ENCODE data around the gene CHMP4B. TPM values are rescaled to one million over a fixed set of nuclear protein-coding genes. Genes with fewer than 3 reads are reported as not detected.

Gene CHMP4B
- polyA plus RNA-seq, 2 of the 4 experiments (the other 2 are of a cell fraction), result 81.3 to 104 TPM

GRCh38 chr20:33840160-33840559 is 29.0 kb downstream of the CHMP4B start:
- no peak for DNase-seq (ENCODE audit: low read depth in 1 of 2, low spot score in 1 of 2)
- ATAC-seq, result no peak
- no peak for TF ChIP-seq POLR2A (IDR thresholded peaks at IDR 0.05; ENCODE audit: low read length)
- TF ChIP-seq JUNB (IDR thresholded peaks at IDR 0.05), result no peak
- no peak for TF ChIP-seq EHF (CRISPR knock-in tag; IDR thresholded peaks at IDR 0.05)
- TF ChIP-seq MAX (IDR thresholded peaks at IDR 0.05), result no peak
- TF ChIP-seq TP53 (CRISPR knock-in tag; IDR thresholded peaks at IDR 0.05), result no peak
- TF ChIP-seq HMGXB4 (CRISPR knock-in tag; IDR thresholded peaks at IDR 0.05; ENCODE audit: borderline replicate concordance), result no peak
- no peak for TF ChIP-seq ZC3H11A (IDR thresholded peaks at IDR 0.05)
- TF ChIP-seq RFX5 (IDR thresholded peaks at IDR 0.05), result no peak
- TF ChIP-seq SREBF2 (IDR thresholded peaks at IDR 0.05), result no peak
- TF ChIP-seq CHD2 (IDR thresholded peaks at IDR 0.05; ENCODE audit: low read length, partially characterized antibody), result no peak
- TF ChIP-seq ELK1 (IDR thresholded peaks at IDR 0.05; ENCODE audit: low read depth, low read length), result no peak
- no peak for TF ChIP-seq REST (IDR thresholded peaks at IDR 0.05)
- TF ChIP-seq CHD4 (IDR thresholded peaks at IDR 0.05; ENCODE audit: borderline replicate concordance), result no peak
- no peak for TF ChIP-seq MYC (IDR thresholded peaks at IDR 0.05; ENCODE audit: borderline replicate concordance, low read length)
- H3K4me1 ChIP-seq, result peaks cover 9% of the 10 kb centered on the region; the same call in 1 of the 3 replicates
- 88% methylated on average over 7 of the region's 7 CpGs for WGBS (ENCODE audit: missing lambda C conversion rate)
- ChIA-PET CTCF (interaction anchor here (1.2 to 2.2 kb wide), 3 partner anchors 11 to 48 kb away, joined by 3 to 7 read pairs (median 6); no protein-coding TSS in a partner anchor), POLR2A (no interaction called here)
- H3K9me3 ChIP-seq, result no peaks in the 10 kb centered on the region
- no peak overlapping the region for H3K27ac ChIP-seq
- H3K4me2 ChIP-seq, result no peak overlapping the region
- no peak overlapping the region for H3K4me3 ChIP-seq
- FAIRE-seq, result no peak

GRCh38 chr20:33840759-33841435 is 29.7 kb downstream of the CHMP4B start:
- H3K9me3 ChIP-seq, result no peaks in the 10 kb centered on the region
- ATAC-seq (no peak), DNase-seq (ENCODE audit: low read depth in 1 of 2, low spot score in 1 of 2) (no peak), FAIRE-seq (no peak)
- TF ChIP-seq ZSCAN20 (CRISPR knock-in tag; IDR thresholded peaks at IDR 0.05), result no peak
- no peak for TF ChIP-seq HOXA7 (CRISPR knock-in tag; IDR thresholded peaks at IDR 0.05)
- peaks cover 9% of the 10 kb centered on the region; the same call in 1 of the 3 replicates for H3K4me1 ChIP-seq
- WGBS (ENCODE audit: missing lambda C conversion rate), result 84% methylated on average over 4 of the region's 4 CpGs
- no peak overlapping the region for H3K4me3 ChIP-seq
- ChIA-PET CTCF (interaction anchor here (0.8 to 2.2 kb wide), 4 partner anchors 10 to 228 kb away, joined by 3 to 7 read pairs (median 4); no protein-coding TSS in a partner anchor), POLR2A (no interaction called here)
- no peak overlapping the region for H3K27ac ChIP-seq
- H3K4me2 ChIP-seq, result no peak overlapping the region

DNA sequence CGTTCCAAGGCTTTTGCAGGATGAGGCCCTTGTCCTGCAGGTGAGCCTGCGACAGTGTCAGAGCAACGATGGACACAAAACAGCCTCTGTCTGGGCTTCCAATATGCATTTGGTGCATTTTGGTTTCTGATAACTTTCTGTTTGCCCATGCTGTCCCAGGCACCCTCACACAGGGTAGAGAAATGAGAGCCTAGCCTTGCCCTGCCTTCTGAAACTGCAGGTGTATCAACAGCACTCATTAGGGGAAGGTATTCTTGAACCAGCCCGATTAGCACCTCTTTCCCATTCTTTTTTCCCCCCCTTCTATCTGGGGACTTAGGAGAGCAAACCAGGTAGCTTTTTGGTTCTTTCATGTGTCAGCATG is 30.3 kb downstream of the CHMP4B start:
- H3K27ac ChIP-seq, result no peak overlapping the region
- DNase-seq (ENCODE audit: low read depth in 1 of 2, low spot score in 1 of 2) (no peak), FAIRE-seq (no peak), ATAC-seq (no peak)
- no peak overlapping the region for H3K4me2 ChIP-seq
- H3K4me3 ChIP-seq, result no peak overlapping the region
- WGBS (ENCODE audit: missing lambda C conversion rate), result 82% methylated on average over 4 of the region's 4 CpGs
- POLR2A ChIA-PET, result no interaction called here
- CTCF ChIA-PET, result interaction anchor here (0.8 to 2.2 kb wide), 5 partner anchors 10 to 227 kb away, joined by 3 to 7 read pairs (median 4); no protein-coding TSS in a partner anchor
- H3K9me3 ChIP-seq, result no peaks in the 10 kb centered on the region
- H3K4me1 ChIP-seq, result peaks cover 9% of the 10 kb centered on the region; the same call in 1 of the 3 replicates
- TF ChIP-seq NFE2L2 (conservative IDR thresholded peaks at IDR 0.05; ENCODE audit: low read length) (no peak), ELK1 (IDR thresholded peaks at IDR 0.05; ENCODE audit: low read depth, low read length) (no peak), JUN (IDR thresholded peaks at IDR 0.05) (no peak), NR3C1 (IDR thresholded peaks at IDR 0.05) (no peak), RAD21 (conservative IDR thresholded peaks at IDR 0.05 in 1 of 2, IDR thresholded peaks at IDR 0.05 in 1 of 2) (no peak), ZC3H11A (IDR thresholded peaks at IDR 0.05) (no peak), KDM5A (IDR thresholded peaks at IDR 0.05) (no peak)
- TF ChIP-seq, protein P1, sequence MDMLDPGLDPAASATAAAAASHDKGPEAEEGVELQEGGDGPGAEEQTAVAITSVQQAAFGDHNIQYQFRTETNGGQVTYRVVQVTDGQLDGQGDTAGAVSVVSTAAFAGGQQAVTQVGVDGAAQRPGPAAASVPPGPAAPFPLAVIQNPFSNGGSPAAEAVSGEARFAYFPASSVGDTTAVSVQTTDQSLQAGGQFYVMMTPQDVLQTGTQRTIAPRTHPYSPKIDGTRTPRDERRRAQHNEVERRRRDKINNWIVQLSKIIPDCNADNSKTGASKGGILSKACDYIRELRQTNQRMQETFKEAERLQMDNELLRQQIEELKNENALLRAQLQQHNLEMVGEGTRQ (IDR thresholded peaks at IDR 0.05), result no peak
- TF ChIP-seq, protein P2, sequence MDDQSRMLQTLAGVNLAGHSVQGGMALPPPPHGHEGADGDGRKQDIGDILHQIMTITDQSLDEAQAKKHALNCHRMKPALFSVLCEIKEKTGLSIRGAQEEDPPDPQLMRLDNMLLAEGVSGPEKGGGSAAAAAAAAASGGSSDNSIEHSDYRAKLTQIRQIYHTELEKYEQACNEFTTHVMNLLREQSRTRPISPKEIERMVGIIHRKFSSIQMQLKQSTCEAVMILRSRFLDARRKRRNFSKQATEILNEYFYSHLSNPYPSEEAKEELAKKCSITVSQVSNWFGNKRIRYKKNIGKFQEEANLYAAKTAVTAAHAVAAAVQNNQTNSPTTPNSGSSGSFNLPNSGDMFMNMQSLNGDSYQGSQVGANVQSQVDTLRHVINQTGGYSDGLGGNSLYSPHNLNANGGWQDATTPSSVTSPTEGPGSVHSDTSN (IDR thresholded peaks at IDR 0.05), result no peak
